IPS DF 4.7 (cell line): ENCODE measurements around the gene SHC4.

Source experiments
- DNase-seq: peaks from one replicate; pipeline ENCODE4 v3.0.0-alpha.2; 2013; ENCODE audit warnings: low spot score; ENCODE audit errors: extremely low read depth

The SHC4 gene, protein sequence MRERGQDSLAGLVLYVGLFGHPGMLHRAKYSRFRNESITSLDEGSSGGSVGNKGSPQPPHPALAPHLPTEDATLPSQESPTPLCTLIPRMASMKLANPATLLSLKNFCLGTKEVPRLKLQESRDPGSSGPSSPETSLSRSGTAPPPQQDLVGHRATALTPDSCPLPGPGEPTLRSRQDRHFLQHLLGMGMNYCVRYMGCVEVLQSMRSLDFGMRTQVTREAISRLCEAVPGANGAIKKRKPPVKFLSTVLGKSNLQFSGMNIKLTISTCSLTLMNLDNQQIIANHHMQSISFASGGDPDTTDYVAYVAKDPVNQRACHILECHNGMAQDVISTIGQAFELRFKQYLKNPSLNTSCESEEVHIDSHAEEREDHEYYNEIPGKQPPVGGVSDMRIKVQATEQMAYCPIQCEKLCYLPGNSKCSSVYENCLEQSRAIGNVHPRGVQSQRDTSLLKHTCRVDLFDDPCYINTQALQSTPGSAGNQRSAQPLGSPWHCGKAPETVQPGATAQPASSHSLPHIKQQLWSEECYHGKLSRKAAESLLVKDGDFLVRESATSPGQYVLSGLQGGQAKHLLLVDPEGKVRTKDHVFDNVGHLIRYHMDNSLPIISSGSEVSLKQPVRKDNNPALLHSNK

DNA sequence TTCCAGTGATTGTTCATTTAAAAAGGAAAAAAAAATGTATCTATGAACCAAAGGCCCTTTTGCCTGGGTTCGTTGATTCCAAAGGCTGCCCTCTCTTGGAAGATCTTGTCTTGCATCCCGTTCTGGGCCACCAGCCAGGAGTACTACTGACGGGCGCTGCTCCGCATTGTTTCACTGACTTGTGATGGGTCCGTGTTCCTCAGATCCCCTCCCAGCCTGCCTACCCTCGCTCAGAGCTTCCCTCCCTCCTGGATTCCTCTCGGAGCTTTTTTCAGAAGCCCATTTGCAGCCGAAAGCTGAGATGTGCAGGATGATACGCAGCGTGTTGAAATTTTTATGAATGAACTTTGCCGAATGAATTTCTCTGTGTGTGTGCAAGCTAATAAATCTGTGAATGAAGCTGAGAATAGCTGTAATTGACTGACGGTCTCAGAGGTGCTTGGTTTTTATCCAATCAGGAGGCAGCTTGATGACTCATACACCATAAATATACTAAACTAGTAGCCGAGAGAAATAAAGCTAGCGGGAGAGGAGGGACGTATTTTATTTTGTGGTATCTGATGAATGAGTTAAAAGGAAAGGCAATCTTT is at the start of gene SHC4:
TSS of gene SHC4 (minus strand) at position 396 of the 590 bp plus-strand sequence. CDS start 904 bp downstream, outside the sequence.
- DNase-seq, result no peak

DNA sequence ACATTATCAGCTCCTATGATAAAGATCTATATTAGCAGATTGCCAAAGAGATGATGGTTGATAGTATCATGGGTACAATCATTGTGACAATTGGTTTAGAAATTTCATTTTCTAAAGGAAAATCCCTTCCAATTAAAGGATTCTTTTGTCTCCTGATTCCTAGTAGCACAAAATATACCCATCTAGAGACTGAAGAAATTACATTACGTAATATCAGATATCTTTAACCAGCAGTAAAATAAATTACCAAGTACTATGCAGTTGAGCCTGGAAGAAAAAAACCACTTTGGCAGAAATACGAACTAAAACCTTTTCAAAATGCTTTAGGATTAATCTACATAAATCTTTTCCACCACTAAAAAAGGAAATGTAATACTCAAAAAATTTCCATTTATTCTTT is 35.6 kb upstream of the SHC4 start:
- DNase-seq, result no peak

- no peak for DNase-seq
Measured at GRCh38 chr15:48996276-48996675, 32.6 kb upstream of the SHC4 start.

DNA sequence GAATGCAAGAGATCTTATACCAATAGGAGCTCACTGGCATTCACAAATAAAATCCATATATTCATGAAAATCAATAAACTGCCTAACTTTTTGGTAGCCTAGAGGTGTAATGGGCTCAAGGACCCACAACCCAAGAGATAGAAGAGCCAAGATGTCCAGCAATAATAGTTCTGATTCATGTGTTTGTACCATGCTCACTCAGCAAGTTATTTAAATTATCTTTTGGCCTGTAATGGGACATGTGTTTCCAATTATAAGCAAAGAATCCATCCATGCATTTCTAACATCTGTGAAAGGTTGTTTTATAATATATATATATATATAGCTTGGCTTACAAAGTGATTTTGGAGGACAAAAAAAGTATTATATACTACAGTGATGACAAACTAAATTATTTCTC is 29.7 kb upstream of the SHC4 start:
- no peak for DNase-seq

- no peak for DNase-seq
Measured at GRCh38 chr15:48992545-48992944, 28.8 kb upstream of the SHC4 start.

GRCh38 chr15:48992096-48992495 is 28.4 kb upstream of the SHC4 start:
- DNase-seq, result no peak

DNA sequence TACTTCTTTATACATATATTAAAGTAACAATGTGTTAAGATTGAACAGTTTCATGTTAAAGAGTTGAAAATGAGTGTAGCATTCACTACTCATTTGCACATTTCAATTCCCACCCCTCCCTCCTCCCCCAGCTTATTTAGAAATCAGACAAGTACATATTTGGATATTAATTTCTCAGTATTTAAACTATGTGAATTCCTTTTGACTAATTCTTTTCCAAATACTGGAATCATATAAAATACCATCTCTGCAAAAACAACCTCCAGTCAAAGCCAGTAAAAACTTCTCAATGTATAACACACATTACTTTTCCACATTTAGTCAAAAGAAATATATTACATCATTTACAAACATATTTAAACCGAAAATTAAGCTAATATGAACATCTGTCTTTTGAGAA is 25.5 kb upstream of the SHC4 start:
- DNase-seq, result no peak

DNA sequence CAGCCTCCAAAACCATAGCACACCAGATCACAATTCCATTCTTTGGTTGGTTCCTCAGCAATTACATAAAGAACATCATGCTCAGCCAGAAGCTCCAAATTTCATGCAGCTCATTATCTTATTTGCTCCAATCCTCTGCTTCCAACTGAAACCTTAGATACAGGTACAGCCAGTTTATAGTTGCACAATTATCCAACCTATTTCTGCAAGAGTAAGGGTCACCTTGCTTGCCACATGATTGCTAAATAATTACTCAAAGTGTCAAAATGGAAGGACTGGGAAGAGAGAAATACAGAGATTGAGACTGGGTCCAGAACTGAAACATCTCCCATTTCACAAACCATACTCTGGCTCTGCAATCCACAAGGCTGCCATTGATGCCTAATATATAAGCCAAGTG is 23.4 kb upstream of the SHC4 start:
- DNase-seq, result no peak

GRCh38 chr15:48986240-48986639 is 22.5 kb upstream of the SHC4 start:
- DNase-seq, result no peak

DNA sequence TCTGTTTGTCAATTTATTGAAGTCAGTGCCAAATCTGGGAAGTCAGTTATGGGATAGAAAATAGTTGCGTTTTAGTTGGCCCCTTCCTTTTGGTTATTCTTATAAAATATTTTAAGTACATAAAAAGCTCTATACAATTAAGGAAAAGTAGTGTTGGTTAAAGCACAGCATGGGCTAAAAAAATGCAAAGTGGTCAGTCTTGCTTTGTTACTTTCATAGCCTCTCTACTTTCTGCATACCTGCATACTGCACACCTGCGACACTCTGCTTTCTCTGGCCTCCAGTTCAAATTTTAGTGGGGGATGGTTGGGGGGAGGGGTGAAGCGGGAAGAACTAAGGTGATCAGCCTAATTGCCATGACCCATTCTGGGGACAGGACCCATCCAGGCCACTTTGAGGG is 21.8 kb upstream of the SHC4 start:
- no peak for DNase-seq

GRCh38 chr15:48984811-48985352 is 21.2 kb upstream of the SHC4 start:
- DNase-seq, result no peak

GRCh38 chr15:48984021-48984710 is 20.4 kb upstream of the SHC4 start:
- DNase-seq, result no peak

- DNase-seq, result no peak
Measured at GRCh38 chr15:48983300-48983699, 19.6 kb upstream of the SHC4 start.

GRCh38 chr15:48981941-48982340 is 18.2 kb upstream of the SHC4 start:
- DNase-seq, result no peak

- no peak for DNase-seq
Measured at GRCh38 chr15:48978638-48979037, 14.9 kb upstream of the SHC4 start.

DNA sequence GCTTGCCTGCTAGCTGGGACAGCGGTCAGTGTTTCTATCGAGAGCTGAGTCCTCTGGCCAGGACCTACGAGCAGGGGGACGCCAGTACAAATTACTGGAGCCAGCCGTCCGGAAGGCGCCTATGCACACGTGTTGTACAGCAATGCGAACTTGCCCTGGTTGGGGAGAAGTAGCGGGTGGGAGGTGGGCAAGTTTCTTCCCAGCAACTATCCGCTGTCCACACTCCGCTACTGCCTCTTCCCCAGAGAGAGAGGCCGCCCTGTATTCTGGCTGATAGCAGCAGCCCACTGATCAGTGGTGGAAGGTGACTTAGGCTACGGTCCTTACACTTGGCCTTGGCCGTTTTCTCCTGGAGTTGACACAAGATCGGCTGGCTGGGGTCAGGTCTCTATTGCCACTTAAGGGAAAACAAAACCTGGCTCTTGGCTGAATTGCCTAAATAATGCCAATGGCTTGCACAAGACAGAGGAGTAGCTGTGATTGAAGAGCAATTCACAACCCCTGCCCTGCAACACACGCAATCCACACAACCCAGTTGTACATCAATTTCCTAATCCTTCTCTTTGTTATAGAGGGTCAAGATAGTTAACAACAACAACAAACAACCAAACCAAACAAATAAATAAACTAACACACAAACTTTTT is 12.8 kb upstream of the SHC4 start:
- no peak for DNase-seq

DNA sequence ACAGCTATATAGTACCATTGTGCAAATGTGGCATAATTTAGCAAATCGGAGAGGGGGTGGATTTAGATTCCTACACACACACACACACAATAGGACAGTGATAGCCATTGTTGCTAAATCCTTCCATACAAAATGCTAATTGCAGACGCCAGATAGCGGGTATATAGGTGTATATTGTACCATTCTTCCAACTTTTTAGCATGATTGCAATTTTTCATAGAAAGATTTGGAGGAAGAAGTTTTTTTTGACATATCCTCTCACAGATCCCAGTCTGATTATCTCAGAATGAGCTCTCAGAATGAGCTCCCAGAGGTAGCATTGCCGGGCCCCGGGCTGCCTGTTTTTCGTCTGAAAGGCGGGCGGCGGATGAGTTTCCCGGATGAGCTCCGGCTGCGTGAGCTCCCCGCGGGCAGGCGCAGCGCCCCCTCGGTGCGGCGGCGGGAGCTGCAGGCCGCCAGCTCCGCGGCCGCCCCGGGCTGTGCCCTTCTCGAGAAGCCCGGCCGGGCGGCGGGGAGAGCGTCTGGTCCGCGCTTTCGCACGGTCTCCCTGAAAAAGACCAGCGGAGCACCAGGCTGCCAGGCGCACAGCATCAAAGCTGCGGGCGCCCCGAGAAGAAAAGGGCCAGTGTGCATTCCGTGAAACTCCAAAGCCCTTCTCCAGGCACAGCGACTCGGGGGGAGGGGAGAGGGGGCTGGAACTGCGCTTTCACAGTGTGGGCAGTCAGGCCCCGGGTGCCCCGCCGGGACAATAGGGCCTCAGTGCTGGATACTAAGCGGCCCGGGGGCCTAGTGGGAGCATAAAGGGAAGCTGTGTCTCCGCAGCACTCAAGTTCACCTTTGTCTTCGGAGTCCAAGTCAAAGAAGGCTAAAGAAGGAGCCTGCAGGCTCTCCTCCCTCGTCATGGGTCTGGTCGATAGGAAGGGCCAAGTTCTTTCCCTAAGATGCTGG is 12.0 kb upstream of the SHC4 start:
- DNase-seq, result no peak

- DNase-seq, result no peak
Measured at GRCh38 chr15:48974882-48975281, 11.2 kb upstream of the SHC4 start.

- no peak for DNase-seq
Measured at GRCh38 chr15:48972750-48973503, 9.2 kb upstream of the SHC4 start.
